Uterus (tissue), 2 donors: ENCODE data around the gene NBEA.

Experiments
- CTCF ChIP-seq, 4 experiments: fragments of 200-600 bp in 2 of 4; fragments of 450-650 bp in 2 of 4; sonication (generic) in 2 of 4; IDR thresholded peaks; one replicate each; pipeline ENCODE4 v1.5.1; 2016 to 2019; ENCODE audit warnings: antibody characterized with exemption in 4 of 4, mild to moderate bottlenecking in 2 of 4, moderate library complexity in 1 of 4
- POLR2A ChIP-seq, 2 donors: fragments of 450-650 bp; IDR thresholded peaks; one replicate each; pipeline ENCODE4 v1.6.1; 2016; ENCODE audit warnings: antibody characterized with exemption in 2 of 2, mild to moderate bottlenecking in 1 of 2, moderate library complexity in 1 of 2

GRCh38 chr13:35594096-35594495 is 652.0 kb downstream of the NBEA start:
- TF ChIP-seq CTCF (IDR thresholded peaks at IDR 0.05) (no peak), POLR2A (IDR thresholded peaks at IDR 0.05) (no peak)
